Peyer's patch (tissue), 4 donors: ENCODE data around the gene SLC22A3. TPM values are rescaled to one million over a fixed set of nuclear protein-coding genes. Genes with fewer than 3 reads are reported as not detected.

ENCODE experiments used
- DNase-seq, 3 donors: peaks; one replicate each; pipeline ENCODE4 v3.0.0-alpha.2; 2017 to 2019
- H3K27ac ChIP-seq, 4 donors: fragments of 200-600 bp; sonication (generic); one replicate each; pipeline ENCODE4 v1.5.1; 2016 to 2019
- H3K27me3 ChIP-seq, 2 donors: fragments of 200-600 bp; sonication (generic); one replicate each; pipeline ENCODE4 v1.5.1; 2019
- H3K36me3 ChIP-seq, 3 donors: fragments of 200-600 bp; sonication (generic); one replicate each; pipeline ENCODE4 v1.5.1; 2016 to 2019
- H3K4me1 ChIP-seq, 4 donors: fragments of 200-600 bp; sonication (generic); one replicate each; pipeline ENCODE4 v1.5.1; 2016 to 2019
- H3K4me3 ChIP-seq, 4 donors: fragments of 200-600 bp; sonication (generic); 1 replicate in 3 of 4; 2 replicates in 1 of 4; pipeline ENCODE4 v1.5.1; 2016 to 2019; ENCODE audit warnings: mild to moderate bottlenecking in 1 of 4
- H3K9me3 ChIP-seq, 4 donors: fragments of 200-600 bp; sonication (generic); one replicate each; pipeline ENCODE4 v1.5.1; 2016 to 2019; ENCODE audit warnings: mild to moderate bottlenecking in 1 of 4
- POLR2A ChIP-seq, 2 donors: fragments of 450-650 bp; IDR thresholded peaks; one replicate each; pipeline ENCODE4 v1.5.1; 2017; ENCODE audit warnings: antibody characterized with exemption in 2 of 2, mild to moderate bottlenecking in 2 of 2, moderate library complexity in 2 of 2
- total RNA-seq, 4 donors: library from RNA; depleted of rRNA; stranded (reverse); fragments of >200 nt; gene quantifications; one replicate each; pipeline ENCODE4 v1.1.0, GENCODE V29; 2016
- TF ChIP-seq, protein P1 (sequence below), 6 experiments: fragments of 450-650 bp in 4 of 6; fragments of 200-600 bp in 2 of 6; sonication (generic) in 1 of 6; IDR thresholded peaks; one replicate each; pipeline ENCODE4 v1.5.1; 2017 to 2019; ENCODE audit warnings: antibody characterized with exemption in 6 of 6, mild to moderate bottlenecking in 3 of 6, moderate library complexity in 1 of 6

Gene SLC22A3
- total RNA-seq, 4 donors from 2014 or later, result 2.5 to 10.6 (median 8.9) TPM

DNA sequence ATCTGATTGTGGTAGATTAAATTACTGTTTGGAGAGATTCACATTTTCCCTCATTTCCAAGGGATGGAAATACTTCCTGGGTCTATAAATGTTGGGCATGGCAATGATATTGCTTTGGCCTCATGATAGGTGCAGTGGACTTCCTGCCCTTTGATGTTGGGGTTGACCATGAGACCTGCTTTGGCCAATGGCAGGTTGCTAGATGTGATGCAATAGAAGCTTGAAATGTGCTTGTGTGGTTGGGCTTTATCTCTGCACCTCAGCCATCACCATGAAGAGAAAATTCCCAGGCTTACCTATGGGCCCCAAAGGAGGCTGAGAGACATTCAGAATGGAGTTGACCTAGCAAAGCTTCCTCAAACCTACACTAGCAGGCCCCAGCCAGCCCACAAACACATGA lies 69.4 kb downstream of the SLC22A3 start:
- no peak for DNase-seq
- peaks cover 0 to 4% (median 0%) of the 10 kb centered on the region in 4 donors for H3K4me1 ChIP-seq
- no peaks in the 10 kb centered on the region for H3K27me3 ChIP-seq
- TF ChIP-seq, protein P1, sequence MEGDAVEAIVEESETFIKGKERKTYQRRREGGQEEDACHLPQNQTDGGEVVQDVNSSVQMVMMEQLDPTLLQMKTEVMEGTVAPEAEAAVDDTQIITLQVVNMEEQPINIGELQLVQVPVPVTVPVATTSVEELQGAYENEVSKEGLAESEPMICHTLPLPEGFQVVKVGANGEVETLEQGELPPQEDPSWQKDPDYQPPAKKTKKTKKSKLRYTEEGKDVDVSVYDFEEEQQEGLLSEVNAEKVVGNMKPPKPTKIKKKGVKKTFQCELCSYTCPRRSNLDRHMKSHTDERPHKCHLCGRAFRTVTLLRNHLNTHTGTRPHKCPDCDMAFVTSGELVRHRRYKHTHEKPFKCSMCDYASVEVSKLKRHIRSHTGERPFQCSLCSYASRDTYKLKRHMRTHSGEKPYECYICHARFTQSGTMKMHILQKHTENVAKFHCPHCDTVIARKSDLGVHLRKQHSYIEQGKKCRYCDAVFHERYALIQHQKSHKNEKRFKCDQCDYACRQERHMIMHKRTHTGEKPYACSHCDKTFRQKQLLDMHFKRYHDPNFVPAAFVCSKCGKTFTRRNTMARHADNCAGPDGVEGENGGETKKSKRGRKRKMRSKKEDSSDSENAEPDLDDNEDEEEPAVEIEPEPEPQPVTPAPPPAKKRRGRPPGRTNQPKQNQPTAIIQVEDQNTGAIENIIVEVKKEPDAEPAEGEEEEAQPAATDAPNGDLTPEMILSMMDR (IDR thresholded peaks at IDR 0.05), result no peak
- no peak for TF ChIP-seq POLR2A (IDR thresholded peaks at IDR 0.05)
- no peaks in the 10 kb centered on the region for H3K9me3 ChIP-seq
- H3K27ac ChIP-seq, result no peak overlapping the region
- H3K4me3 ChIP-seq, result no peak overlapping the region
- H3K36me3 ChIP-seq, result no peaks in the 10 kb centered on the region

DNA sequence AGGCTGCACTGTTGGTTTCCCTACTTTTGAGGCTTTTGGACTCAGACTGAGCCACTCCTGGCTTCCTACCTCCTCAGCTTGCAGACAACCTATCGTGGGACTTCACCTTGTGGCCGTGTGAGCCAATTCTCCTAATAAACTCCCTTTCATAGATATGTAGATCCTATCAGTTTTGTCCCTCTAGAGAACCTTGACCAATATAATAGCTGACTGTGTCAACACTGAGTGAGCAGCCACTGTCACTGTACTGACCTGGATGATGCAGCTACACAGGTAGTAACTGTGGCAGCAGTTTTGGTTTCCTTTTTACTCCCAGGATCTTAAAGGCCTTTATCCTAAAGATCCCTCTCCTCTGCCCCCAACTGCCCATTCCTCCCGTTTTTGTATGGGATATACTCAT lies 70.2 kb downstream of the SLC22A3 start:
- Histone ChIP-seq H3K36me3 (no peaks in the 10 kb centered on the region), H3K4me1 (peaks cover 0 to 4% (median 0%) of the 10 kb centered on the region in 4 donors), H3K4me3 (no peak overlapping the region), H3K27me3 (no peaks in the 10 kb centered on the region), H3K9me3 (no peaks in the 10 kb centered on the region), H3K27ac (no peak overlapping the region)
- TF ChIP-seq, protein P1 (IDR thresholded peaks at IDR 0.05), result no peak
- no peak for TF ChIP-seq POLR2A (IDR thresholded peaks at IDR 0.05)
- no peak for DNase-seq

DNA sequence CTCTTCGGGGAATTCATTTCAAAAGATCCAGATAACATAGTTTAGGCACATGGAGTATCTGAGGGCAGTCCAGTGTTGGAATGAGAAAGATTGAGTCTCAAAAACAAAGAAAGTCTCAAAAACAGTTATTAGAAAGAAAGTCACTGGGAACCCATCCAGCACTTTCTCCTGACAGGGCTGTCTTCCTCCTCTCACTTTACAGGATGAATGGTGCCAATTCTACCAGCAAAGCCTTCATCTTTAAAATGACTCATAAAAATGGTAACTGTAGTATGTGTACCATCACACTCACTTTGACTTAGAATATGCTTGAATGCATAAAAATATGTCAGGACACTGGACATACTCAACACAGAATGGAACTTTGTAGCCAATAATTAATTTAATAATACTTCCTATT lies 71.3 kb downstream of the SLC22A3 start:
- peaks cover 0 to 4% (median 0%) of the 10 kb centered on the region in 4 donors for H3K4me1 ChIP-seq
- no peaks in the 10 kb centered on the region for H3K27me3 ChIP-seq
- H3K9me3 ChIP-seq, result no peaks in the 10 kb centered on the region
- H3K4me3 ChIP-seq, result no peak overlapping the region
- H3K36me3 ChIP-seq, result no peaks in the 10 kb centered on the region
- H3K27ac ChIP-seq, result no peak overlapping the region
- no peak for TF ChIP-seq POLR2A (IDR thresholded peaks at IDR 0.05)
- TF ChIP-seq, protein P1 (IDR thresholded peaks at IDR 0.05), result no peak
- DNase-seq, result no peak

DNA sequence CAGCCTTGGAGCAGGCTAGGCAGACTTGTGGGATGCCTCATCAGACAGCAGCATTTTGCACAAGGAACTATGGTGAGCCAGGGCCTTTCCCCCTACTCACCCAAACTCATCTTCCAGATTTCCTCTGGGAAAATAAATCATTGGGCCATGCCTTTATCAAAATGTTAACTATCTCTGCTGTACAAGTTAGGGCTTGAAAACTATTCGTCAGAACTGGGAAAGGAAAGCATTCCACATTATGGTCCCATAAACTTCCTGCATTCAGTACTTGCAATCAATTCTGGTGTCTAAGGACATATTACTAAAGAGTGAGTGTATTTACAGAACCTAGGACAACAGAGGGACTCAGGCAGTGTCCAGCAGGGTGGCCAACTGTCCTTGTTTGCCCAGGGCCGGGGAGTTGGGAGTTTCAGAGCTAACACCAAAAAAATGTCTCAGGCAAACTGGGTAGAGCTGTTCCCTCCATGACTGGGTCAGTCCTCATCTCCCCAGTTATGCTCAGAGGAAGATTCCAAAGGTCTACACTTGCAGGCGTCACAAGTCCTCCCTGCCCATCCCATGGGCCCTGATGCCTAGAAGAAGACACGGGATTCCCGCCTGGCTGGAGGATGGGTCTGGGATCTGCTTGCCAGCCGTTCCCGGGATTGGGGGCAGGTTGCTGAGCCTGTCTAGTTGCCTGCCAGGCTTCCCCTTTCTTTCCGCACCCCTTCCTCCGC lies 72.2 kb downstream of the SLC22A3 start:
- Histone ChIP-seq H3K36me3 (no peaks in the 10 kb centered on the region), H3K4me1 (peaks cover 0 to 4% (median 0%) of the 10 kb centered on the region in 4 donors), H3K4me3 (no peak overlapping the region), H3K9me3 (no peaks in the 10 kb centered on the region), H3K27me3 (no peaks in the 10 kb centered on the region), H3K27ac (peak overlapping the region in 1 of 4 donors; percentile 1)
- no peak for DNase-seq
- TF ChIP-seq, protein P1 (IDR thresholded peaks at IDR 0.05), result no peak
- no peak for TF ChIP-seq POLR2A (IDR thresholded peaks at IDR 0.05)

DNA sequence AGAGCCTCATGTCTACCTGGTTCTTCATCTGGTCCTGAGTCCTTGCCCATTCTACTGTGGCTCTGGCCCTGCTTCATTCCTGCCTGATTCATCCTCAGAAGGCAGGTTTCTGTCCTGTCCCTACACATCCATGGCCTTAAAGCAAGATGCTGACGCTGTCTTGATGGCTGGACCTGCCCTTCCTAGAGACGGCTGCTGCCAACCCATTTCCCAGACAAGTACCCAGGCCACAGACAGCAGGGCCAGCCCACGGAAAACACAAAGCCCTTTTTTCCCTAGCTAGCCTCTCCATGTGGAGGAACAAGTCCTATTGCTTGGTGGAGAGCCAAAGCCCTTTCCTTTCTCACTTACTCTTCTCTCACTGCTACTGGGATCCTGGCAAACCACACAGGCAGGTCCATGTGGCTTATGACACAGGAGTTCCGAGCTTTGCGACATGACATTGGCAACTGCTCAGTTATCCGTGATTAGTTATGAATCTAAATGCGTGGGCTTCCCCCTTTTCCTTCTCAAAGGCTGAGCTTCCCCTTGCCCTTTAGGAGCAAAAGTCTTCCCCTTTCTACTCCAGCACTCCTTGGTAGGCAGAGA lies 72.9 kb downstream of the SLC22A3 start:
- Histone ChIP-seq H3K4me1 (peaks cover 0 to 4% (median 0%) of the 10 kb centered on the region in 4 donors), H3K4me3 (no peak overlapping the region), H3K27ac (peak overlapping the region in 2 of 4 donors; percentile 1 to 36), H3K36me3 (no peaks in the 10 kb centered on the region), H3K9me3 (no peaks in the 10 kb centered on the region), H3K27me3 (no peaks in the 10 kb centered on the region)
- TF ChIP-seq, protein P1 (IDR thresholded peaks at IDR 0.05), result no peak
- TF ChIP-seq POLR2A (IDR thresholded peaks at IDR 0.05), result no peak
- no peak for DNase-seq
